NCI-H1105 (cell line): ENCODE results near the gene CDC42BPA.

Experiments used
- DNase-seq: peaks from one replicate; lab custom pipeline; 2025; lab: John Stamatoyannopoulos, UW

Gene CDC42BPA

GRCh38 chr1:227212164-227212563, 106.1 kb downstream of the CDC42BPA start:
- no peak for DNase-seq

DNA sequence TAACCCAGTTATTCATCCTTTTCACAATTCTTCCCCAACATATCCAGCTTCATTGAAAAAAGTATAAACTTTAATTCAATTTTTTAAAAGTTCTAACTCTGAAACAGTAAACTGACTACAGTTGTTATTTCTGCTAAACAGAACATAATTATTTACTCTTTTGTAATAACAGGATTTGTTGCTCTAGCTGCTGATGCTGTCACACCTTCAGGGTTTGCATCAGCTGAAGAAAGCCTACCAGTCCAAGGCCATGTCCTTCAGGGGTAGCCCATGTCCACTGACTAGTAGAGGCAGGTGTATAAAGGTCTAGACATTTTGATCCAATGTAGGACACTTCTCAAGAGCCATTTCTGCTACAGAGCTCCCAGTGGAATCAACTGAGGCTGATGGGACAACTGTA, 107.7 kb downstream of the CDC42BPA start:
- DNase-seq, result no peak

- no peak for DNase-seq
Observed at GRCh38 chr1:227197064-227197463, 121.2 kb downstream of the CDC42BPA start.

DNA sequence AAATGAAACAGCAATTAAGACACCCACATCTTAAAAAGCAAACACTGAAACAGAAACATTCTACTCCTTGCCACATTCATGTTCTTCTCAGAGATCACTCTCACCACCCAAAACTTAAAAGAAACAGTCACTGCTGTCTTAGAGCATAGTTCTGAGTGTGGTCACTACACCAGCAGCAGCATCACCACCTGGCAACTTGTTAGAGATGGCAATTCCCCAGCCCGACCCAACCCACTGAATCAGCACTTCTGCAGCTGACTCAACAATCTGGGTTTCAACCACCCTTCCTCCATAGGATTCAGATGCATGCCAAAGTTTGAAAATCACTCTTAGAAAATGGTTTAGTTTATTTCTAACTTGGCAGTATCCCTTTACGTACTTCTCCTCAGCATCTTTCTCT, 126.1 kb downstream of the CDC42BPA start:
- no peak for DNase-seq

DNA sequence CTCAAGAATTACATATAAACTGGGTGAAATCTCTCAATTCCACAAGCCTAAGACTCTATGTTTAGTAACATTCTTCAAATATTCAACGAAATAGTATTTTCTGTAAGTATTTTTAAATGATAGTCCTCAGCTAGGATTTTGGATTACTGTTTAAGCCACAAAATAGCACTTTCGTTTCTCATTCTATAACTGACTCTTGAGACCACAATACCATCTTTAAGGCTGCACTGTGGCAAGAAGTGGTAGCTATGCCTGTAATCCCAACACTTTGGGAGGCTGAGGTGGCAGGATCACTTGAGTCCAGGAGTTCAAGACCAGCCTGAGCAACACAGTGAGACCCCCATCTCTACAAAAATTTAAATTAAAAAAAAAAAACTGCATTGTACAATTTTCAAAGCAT, 126.7 kb downstream of the CDC42BPA start:
- no peak for DNase-seq

DNA sequence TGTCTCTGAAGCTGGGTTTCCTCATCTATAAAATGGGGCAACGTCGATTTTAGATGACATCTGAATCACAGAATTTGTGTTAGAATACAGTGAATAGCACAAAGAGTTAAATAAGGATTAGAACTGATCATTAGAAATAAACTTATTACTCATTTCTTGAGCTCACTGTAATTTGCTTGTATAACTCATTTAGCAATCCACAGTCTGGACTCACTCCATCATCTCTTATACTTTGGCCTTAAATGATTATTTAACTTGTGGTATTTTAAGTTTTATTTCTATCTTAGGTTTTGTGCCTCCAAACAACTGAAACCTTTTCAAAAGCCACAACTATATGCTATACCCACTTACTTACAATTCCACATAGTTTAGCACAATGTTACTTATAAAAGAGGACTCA, 128.0 kb downstream of the CDC42BPA start:
- no peak for DNase-seq

DNA sequence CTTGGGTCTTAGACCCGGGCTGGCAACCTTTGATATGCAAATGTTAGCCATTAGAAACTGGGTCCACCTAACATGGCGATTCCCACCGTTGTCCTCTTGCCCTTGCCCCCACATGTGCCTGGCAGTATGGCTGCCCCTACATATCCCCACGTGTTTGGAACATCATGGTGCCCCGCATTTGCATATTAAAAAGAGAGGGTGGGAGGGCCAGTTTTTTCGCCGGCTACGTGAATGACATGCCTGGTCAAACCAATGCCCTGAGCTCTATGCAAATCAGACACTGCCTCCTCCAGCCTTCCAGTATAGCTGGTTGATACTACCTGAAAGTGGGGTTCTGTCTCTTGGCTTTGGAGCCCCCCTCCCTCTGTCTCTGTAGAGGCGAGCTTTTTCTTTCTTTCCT, 133.0 kb downstream of the CDC42BPA start:
- DNase-seq, result no peak

- DNase-seq, result no peak
Observed at GRCh38 chr1:227182012-227182411, 136.3 kb downstream of the CDC42BPA start.

DNA sequence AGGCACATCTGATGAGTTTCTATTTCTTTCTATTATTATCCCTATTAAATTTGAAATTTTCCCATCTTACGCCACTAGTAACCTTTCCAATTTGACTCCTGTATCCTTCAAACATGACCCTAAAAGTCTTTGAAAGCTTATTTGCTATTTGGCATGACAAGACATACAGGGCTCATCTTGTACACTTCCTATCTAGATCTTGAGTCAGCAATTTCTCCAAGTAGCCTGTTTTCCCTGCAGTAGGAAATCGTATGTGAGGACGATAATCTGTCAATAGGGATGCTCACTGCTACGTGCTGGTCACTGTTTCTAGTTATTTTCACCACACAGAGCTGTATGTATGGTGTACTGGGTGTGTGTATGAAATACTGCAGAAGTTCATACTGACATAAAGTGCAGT, 142.7 kb downstream of the CDC42BPA start:
- DNase-seq, result no peak

GRCh38 chr1:227174164-227174563, 144.1 kb downstream of the CDC42BPA start:
- DNase-seq, result no peak

- DNase-seq, result no peak
Observed at GRCh38 chr1:227170361-227171166, 147.7 kb downstream of the CDC42BPA start.

DNA sequence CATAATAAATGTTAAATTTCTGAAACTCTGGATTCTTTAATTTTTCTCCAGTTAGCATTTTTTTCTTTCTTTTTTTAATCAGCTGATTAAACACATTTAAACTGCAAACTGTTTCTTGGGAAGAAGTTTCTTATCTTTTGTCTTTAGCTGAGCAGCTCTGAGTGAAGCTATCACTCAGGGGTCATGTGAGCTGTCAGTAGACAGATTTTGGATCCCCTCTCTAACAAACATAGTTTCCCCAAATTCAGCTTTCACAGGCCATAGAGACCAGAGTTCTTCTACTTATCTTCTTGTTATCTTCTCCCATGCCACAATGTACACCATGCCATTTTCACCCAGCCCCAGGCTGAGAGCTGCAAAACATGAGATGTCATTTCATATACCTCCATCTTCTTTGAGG, 148.9 kb downstream of the CDC42BPA start:
- DNase-seq, result no peak

DNA sequence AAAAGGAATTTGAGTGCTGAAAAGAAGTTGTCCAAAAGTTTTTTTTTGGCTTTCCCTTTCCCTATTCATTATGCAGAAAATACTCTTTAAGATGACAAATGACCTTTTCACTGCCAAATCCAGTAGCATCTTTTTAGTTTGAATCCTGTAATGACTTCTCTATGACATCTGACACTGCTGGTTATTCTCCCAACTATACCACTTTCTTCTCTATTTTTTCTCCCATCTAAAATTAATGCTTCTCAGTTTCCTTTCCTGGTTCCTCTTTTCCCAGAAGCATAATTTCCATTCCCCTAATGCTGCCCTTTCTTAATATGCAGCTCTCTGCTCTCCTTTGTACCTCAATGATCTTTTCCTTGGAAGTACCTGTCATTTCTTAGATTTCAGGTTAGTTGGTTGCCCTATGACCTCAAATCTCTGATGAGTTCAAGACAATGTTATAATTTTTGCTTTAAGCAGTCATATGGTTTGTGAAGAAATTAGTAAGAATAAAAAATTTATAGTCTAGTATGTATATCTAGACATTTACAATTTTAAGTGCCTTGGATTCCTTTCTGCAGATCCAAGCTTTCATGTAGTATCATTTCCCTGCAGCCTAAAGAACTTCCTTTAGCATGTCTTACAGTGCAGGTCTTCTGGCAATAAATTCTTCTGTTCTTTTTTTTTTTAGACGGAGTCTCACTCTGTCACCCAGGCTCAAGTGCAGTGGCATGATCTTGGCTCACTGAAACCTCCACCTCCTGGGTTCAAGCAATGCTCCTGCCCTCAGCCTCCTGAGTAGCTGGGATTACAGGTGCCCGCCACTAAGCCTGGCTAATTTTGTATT, 150.8 kb downstream of the CDC42BPA start:
- DNase-seq, result no peak

GRCh38 chr1:227166559-227166958, 151.7 kb downstream of the CDC42BPA start:
- DNase-seq, result no peak

DNA sequence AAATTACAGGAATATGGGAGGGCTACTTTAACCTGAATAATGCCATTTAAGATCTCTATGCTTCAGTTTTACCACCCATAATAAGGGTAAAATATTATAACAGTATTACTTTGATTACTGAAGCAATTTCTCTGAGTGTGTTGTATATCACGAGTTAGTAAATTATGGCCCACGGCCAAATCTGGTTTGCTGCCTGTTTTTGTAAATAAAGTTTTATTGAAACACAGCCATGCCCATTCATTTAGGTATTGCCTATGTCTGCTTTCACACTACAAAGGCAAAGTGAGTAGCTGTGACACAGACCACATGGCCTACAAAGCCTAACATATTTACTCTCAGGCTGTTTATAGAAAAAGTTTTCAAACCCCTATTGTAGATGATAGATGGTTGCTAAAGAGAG, 156.8 kb downstream of the CDC42BPA start:
- DNase-seq, result no peak

DNA sequence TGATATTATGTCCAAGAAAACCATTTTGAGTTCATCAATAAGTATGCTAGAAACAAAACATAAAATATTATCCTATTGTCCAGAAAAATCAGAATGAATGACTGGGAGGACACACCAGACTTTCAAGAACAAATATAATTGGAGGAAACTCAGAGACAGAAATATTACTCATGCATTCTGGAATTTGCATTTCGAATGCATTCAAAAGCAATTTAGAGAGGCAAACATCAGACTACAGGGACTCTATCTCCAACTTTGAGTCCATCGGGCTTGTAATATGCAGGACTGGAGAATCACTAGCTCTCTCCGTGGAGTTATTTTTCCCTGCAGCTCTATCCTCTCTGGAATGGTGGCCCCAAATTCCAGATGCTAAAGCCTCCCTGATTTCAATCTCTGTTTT, 161.8 kb downstream of the CDC42BPA start:
- no peak for DNase-seq

GRCh38 chr1:227155688-227156087, 162.6 kb downstream of the CDC42BPA start:
- DNase-seq, result no peak

GRCh38 chr1:227155004-227155403, 163.3 kb downstream of the CDC42BPA start:
- no peak for DNase-seq

DNA sequence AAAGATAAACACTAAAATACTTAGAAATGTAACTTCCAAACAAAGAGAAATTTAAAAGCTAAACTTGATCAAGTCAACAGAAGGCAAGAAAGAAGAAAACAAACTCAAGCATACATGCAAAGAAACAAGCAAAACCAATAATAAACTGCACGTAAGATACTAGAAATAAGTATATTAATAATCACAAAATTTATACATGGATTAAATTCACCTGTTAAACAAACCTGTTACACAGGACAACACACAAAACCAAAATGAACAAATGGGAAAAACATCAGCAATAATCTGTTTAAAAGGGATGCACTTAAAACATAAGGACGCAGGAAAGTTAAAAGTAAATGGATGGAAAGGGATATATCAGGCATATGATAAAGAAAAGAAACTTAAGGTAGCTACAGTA, 165.8 kb downstream of the CDC42BPA start:
- no peak for DNase-seq

- DNase-seq, result no peak
Observed at GRCh38 chr1:227140376-227140775, 177.9 kb downstream of the CDC42BPA start.

- DNase-seq, result no peak
Observed at GRCh38 chr1:227136210-227136820, 182.0 kb downstream of the CDC42BPA start.

DNA sequence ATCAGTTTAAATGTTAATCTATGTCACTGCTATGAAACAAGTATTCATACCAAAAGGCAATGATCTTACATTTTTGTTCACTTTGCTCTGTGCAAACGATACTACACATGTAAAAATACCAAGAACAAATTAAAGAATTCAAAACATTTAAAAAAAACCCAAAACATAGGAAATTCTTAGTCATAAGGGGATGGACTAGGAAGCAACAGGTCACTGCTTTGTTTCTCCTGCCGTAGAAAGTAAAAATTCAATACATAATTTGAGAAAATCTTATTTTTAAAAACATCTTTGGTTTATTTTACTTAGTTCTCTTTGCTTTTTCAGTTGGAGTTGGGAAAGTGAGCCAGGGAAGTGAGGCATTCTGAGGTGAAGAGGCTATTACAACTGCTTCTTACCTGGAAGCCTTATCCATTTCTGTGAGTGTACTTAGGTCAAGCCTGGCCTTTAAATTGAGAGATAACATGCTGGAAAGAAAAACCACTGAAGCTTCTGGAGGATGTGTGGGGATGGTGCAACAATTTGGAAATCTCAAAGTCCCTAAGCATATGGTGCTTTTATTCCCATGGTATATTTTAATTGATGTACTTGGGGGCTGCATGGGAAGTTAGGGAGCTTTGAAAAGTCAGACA, 183.5 kb downstream of the CDC42BPA start:
- no peak for DNase-seq
